Astrocyte (in vitro differentiated cells and primary cell): Measurements from ENCODE around the gene HEXIM2.

Source experiments
- CTCF ChIP-seq: IDR thresholded peaks from 2 replicates; pipeline ENCODE4 v1.5.1; 2011; ENCODE audit warnings: low read depth, mild to moderate bottlenecking, inconsistent platforms, low read length, moderate library complexity; ENCODE audit not compliant: insufficient read depth
- EZH2 ChIP-seq: IDR thresholded peaks from 2 replicates; pipeline ENCODE4 v1.6.1; 2012; ENCODE audit warnings: mild to moderate bottlenecking, low read length, inconsistent platforms; ENCODE audit not compliant: insufficient read depth

GRCh38 chr17:45119964-45120363 is 41.7 kb upstream of the HEXIM2 start:
- TF ChIP-seq EZH2 (no peak), CTCF (no peak)
